ENCODE measurements around the gene USP12.

DNA sequence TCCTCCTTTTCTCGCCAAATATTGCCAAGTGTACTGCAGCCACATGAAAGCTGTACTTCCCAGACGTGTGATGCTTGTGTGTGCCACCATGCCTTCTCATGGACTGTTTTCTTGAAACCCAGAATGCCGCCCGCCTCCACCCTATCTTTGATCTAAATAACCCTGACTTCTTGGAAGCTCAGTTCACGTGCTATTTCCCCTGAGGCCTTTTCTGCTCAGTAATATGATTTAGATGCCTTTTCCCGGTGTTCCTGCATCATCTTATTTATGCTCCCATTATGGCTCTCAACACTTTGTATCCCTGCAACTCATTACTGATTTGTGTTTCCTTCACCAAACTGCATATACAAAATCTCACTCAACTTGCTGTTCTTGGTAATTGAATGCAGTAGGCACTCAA, 116.1 kb downstream of the USP12 start:
- TF ChIP-seq, protein P1, sequence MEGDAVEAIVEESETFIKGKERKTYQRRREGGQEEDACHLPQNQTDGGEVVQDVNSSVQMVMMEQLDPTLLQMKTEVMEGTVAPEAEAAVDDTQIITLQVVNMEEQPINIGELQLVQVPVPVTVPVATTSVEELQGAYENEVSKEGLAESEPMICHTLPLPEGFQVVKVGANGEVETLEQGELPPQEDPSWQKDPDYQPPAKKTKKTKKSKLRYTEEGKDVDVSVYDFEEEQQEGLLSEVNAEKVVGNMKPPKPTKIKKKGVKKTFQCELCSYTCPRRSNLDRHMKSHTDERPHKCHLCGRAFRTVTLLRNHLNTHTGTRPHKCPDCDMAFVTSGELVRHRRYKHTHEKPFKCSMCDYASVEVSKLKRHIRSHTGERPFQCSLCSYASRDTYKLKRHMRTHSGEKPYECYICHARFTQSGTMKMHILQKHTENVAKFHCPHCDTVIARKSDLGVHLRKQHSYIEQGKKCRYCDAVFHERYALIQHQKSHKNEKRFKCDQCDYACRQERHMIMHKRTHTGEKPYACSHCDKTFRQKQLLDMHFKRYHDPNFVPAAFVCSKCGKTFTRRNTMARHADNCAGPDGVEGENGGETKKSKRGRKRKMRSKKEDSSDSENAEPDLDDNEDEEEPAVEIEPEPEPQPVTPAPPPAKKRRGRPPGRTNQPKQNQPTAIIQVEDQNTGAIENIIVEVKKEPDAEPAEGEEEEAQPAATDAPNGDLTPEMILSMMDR (IDR thresholded peaks at IDR 0.05): no peak
- TF ChIP-seq POLR2A (IDR thresholded peaks at IDR 0.05): no peak
